OCI-LY7 (cell line): ENCODE data around the gene POLR1E. TPM values are rescaled to one million over a fixed set of nuclear protein-coding genes. Genes with fewer than 3 reads are reported as not detected.
A peak's percentile ranks its signal among the peaks of the same experiment; 100 is the strongest.

ENCODE experiments used
- BruUV-seq: library from RNA; stranded (reverse); fragments of 400-500 nt; replicated peaks from 2 replicates; lab custom pipeline; 2021; lab: Mats Ljungman, UMichigan
- CTCF ChIA-PET: fragments of 300-600 bp; sonication (Branson Sonifier 250); formaldehyde crosslinking; loops from one replicate; lab custom pipeline; 2022; ENCODE audit warnings: antibody characterized with exemption; ENCODE audit not compliant: unreplicated experiment; lab: Charles Lee
- POLR2A ChIA-PET: fragments of 300-600 bp; sonication (Branson Sonifier 250); formaldehyde crosslinking; loops from one replicate; lab custom pipeline; 2022; ENCODE audit warnings: antibody characterized with exemption; lab: Charles Lee
- DNase-seq: peaks from one replicate; pipeline ENCODE4 v3.0.0-alpha.2; 2015; ENCODE audit warnings: low spot score
- H2AFZ ChIP-seq: fragments of 200-600 bp; sonication (generic), shearing (Covaris generic); 2 replicates; pipeline ENCODE4 v1.6.1; 2014; ENCODE audit warnings: mild to moderate bottlenecking, antibody characterized with exemption, low read length, moderate library complexity
- H3K27ac ChIP-seq: fragments of 200-600 bp; sonication (generic); 2 replicates; pipeline ENCODE4 v1.5.1; 2014; ENCODE audit warnings: mixed run types, low read depth, mild to moderate bottlenecking, moderate library complexity, low read length, inconsistent platforms; ENCODE audit not compliant: poor library complexity, severe bottlenecking
- H3K36me3 ChIP-seq: fragments of 200-600 bp; sonication (generic); 2 replicates; pipeline ENCODE4 v1.6.1; 2014; ENCODE audit warnings: mild to moderate bottlenecking, antibody characterized with exemption, low read length, moderate library complexity, mixed read lengths; ENCODE audit not compliant: insufficient read depth
- H3K4me1 ChIP-seq: fragments of 200-600 bp; sonication (generic); 2 replicates; pipeline ENCODE4 v1.5.1; 2014; ENCODE audit warnings: mild to moderate bottlenecking, low read length; ENCODE audit not compliant: insufficient read depth, poor library complexity, severe bottlenecking
- H3K4me2 ChIP-seq: fragments of 200-600 bp; sonication (generic); 2 replicates; pipeline ENCODE4 v1.6.1; 2014; ENCODE audit warnings: mild to moderate bottlenecking, low read length
- H3K4me3 ChIP-seq: fragments of 200-600 bp; sonication (generic); 2 replicates; pipeline ENCODE4 v1.5.1; 2014; ENCODE audit warnings: mild to moderate bottlenecking, low read depth, low read length; ENCODE audit not compliant: poor library complexity, severe bottlenecking
- H3K79me2 ChIP-seq: fragments of 200-600 bp; sonication (generic); 2 replicates; pipeline ENCODE4 v1.6.1; 2016; ENCODE audit warnings: low read depth, mild to moderate bottlenecking, low read length, moderate library complexity, mixed read lengths; ENCODE audit not compliant: insufficient read depth
- H3K9me2 ChIP-seq: fragments of 200-600 bp; sonication (generic); 2 replicates; pipeline ENCODE4 v1.6.1; 2016; ENCODE audit warnings: mild to moderate bottlenecking, low read length, mixed read lengths; ENCODE audit not compliant: insufficient read depth
- H3K9me3 ChIP-seq: fragments of 200-600 bp; sonication (generic); 2 replicates; pipeline ENCODE4 v1.6.1; 2014; ENCODE audit warnings: mild to moderate bottlenecking, mixed run types, low read length, mixed read lengths
- H4K20me1 ChIP-seq: fragments of 200-600 bp; sonication (generic); 2 replicates; pipeline ENCODE4 v1.6.1; 2014; ENCODE audit warnings: mild to moderate bottlenecking, antibody characterized with exemption, low read length, moderate library complexity, mixed read lengths; ENCODE audit not compliant: insufficient read depth
- EZH2phosphoT487 ChIP-seq: fragments of 200-600 bp; sonication (generic); IDR thresholded peaks from 2 replicates; pipeline ENCODE4 v1.6.1; 2018; ENCODE audit warnings: low read depth, borderline replicate concordance, mild to moderate bottlenecking, mixed run types, antibody characterized with exemption, low read length, moderate library complexity, mixed read lengths
- intact Hi-C: fragments of 100-400 bp; cut with micrococcal nuclease; formaldehyde crosslinking; loops from one replicate; pipeline ENCODE4 v1.10.0; 2022; ENCODE audit not compliant: unreplicated experiment
- total RNA-seq, 2 experiments: library from RNA; depleted of rRNA in 1 of 2; stranded (reverse); fragments of >200 nt in 1 of 2; shearing (Covaris generic) in 1 of 2; gene quantifications; 2 replicates each; pipeline ENCODE4 v1.2.3, GENCODE V29; 2014 to 2022
- TF ChIP-seq, protein P1 (sequence below): fragments of 200-600 bp; sonication (generic); conservative IDR thresholded peaks from 2 replicates; pipeline ENCODE4 v1.5.1; 2014; ENCODE audit warnings: mild to moderate bottlenecking, antibody characterized with exemption, low read length, moderate library complexity, mixed read lengths

The POLR1E gene
- total RNA-seq, 2 experiments from 2014 or later, result 44.3 to 47.6 TPM

DNA sequence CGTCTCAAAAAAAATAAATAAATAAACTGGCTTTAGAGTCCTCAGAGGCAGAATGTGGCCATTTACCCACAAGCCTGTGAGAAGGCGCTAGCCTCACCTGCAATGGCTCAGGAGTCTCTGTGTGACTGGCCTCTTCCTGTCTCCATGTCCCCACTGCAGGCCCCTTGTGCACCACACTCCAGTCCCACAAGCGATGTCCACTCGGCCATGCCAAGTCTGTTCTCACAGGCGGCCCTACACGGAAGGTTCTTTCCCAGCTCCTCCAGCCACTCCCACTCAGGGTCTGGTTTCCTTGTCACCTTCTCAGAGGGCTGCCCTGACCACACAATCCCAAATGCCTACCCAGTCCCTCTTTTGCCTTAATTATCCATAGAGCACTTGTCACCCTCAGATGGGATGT, 38.2 kb downstream of the POLR1E start:
- Histone ChIP-seq H3K9me2 (no peaks in the 10 kb centered on the region), H3K9me3 (no peaks in the 10 kb centered on the region), H3K4me2 (no peak overlapping the region), H3K79me2 (no peaks in the 10 kb centered on the region), H3K36me3 (peaks cover 32% of the 10 kb centered on the region), H3K27ac (no peak overlapping the region), H4K20me1 (no peaks in the 10 kb centered on the region), H2AFZ (no peak overlapping the region), H3K4me3 (no peak overlapping the region), H3K4me1 (peaks cover 8% of the 10 kb centered on the region)
- intact Hi-C loops, result no loop called here
- DNase-seq, result no peak
- BruUV-seq, result no TSS peak
- POLR2A ChIA-PET, result interaction anchor here (1.2 kb wide), 1 partner anchor 105 kb away, joined by 3 read pairs; no protein-coding TSS in a partner anchor
- TF ChIP-seq, protein P1, sequence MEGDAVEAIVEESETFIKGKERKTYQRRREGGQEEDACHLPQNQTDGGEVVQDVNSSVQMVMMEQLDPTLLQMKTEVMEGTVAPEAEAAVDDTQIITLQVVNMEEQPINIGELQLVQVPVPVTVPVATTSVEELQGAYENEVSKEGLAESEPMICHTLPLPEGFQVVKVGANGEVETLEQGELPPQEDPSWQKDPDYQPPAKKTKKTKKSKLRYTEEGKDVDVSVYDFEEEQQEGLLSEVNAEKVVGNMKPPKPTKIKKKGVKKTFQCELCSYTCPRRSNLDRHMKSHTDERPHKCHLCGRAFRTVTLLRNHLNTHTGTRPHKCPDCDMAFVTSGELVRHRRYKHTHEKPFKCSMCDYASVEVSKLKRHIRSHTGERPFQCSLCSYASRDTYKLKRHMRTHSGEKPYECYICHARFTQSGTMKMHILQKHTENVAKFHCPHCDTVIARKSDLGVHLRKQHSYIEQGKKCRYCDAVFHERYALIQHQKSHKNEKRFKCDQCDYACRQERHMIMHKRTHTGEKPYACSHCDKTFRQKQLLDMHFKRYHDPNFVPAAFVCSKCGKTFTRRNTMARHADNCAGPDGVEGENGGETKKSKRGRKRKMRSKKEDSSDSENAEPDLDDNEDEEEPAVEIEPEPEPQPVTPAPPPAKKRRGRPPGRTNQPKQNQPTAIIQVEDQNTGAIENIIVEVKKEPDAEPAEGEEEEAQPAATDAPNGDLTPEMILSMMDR, result no peak
- TF ChIP-seq EZH2phosphoT487, result no peak
- CTCF ChIA-PET, result no interaction called here

DNA sequence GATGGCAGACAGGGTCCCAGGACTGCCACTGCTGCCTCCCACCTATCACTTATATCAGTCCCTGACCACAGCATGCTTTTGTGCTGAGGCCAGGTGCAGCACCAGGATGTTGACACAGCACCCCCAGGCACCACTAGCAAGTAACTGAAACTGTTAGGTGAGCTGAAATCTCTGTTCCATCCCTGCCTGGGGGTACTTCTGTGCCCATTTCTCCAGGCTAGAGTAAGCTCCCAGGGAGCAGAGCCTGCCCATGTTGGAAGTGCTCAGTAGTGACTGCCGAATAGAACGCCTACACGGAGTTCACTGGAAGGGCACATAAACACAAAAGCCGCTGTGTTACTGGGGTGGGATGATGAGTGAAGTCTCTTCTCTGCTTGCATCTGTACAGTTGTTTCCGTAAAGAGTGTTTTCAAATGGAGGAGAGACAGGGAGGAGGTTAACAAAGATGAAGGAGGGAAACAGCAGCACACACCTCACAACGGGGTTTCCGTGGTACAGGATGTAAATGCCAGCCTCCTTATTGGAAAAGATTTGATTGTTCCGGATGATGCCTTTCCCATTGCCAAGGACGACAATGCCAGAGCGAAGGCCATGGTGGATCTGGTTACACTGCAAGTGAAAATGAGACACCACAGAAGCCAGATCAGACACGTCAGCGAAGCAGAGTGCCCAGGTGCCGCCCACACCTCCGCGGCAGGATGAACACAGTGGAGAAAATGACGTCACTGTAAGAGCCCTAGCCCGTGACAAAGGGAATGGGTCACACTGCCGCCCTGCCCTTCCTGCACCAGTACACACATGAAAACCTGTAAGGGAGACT, 43.1 kb downstream of the POLR1E start:
- Histone ChIP-seq H2AFZ (no peak overlapping the region; the same call in 1 of the 2 replicates), H3K9me2 (no peaks in the 10 kb centered on the region), H3K4me3 (no peak overlapping the region), H4K20me1 (no peaks in the 10 kb centered on the region), H3K27ac (no peak overlapping the region), H3K4me2 (peak overlapping the region; percentile 38; the same call in 1 of the 2 replicates), H3K4me1 (peaks cover 29% of the 10 kb centered on the region), H3K9me3 (no peaks in the 10 kb centered on the region), H3K36me3 (peaks cover 30% of the 10 kb centered on the region), H3K79me2 (no peaks in the 10 kb centered on the region)
- CTCF ChIA-PET, result no interaction called here
- POLR2A ChIA-PET, result interaction anchor here (0.6 kb wide), 2 partner anchors 40 to 43 kb away, joined by 4 to 6 read pairs; partner anchors contain the start of gene POLR1E
- DNase-seq, result peak; percentile 47
- intact Hi-C loops, result no loop called here
- TF ChIP-seq, protein P1, result no peak
- TF ChIP-seq EZH2phosphoT487, result no peak
- BruUV-seq, result no TSS peak
